Prostate gland (tissue), 2 donors: Measurements from ENCODE around the gene RNASE1. TPM values are rescaled to one million over a fixed set of nuclear protein-coding genes. Genes with fewer than 3 reads are reported as not detected.

ENCODE experiments used
- DNase-seq: peaks from one replicate; pipeline ENCODE4 v3.0.0-alpha.2; 2019; ENCODE audit warnings: low spot score
- H3K27ac ChIP-seq, 2 donors: fragments of 200-600 bp; sonication (generic); 2 replicates each; pipeline ENCODE4 v1.5.1; 2017 to 2019
- H3K27me3 ChIP-seq: fragments of 200-600 bp; sonication (generic); replicated peaks from 2 replicates; pipeline ENCODE4 v1.5.1; 2019; ENCODE audit not compliant: insufficient read depth
- H3K36me3 ChIP-seq, 2 donors: fragments of 200-600 bp; sonication (generic); 1 replicate in 1 of 2; 2 replicates in 1 of 2; pipeline versions ENCODE4 v1.5.1 to v1.8.1; 2017 to 2019
- H3K4me1 ChIP-seq: fragments of 200-600 bp; sonication (generic); replicated peaks from 2 replicates; pipeline ENCODE4 v1.5.1; 2019
- H3K4me3 ChIP-seq, 2 donors: fragments of 200-600 bp; sonication (generic); 2 replicates each; pipeline ENCODE4 v1.5.1; 2017 to 2019
- H3K9me3 ChIP-seq: fragments of 200-600 bp; sonication (generic); 2 replicates; pipeline ENCODE4 v1.5.1; 2017
- POLR2A ChIP-seq: fragments of 450-650 bp; IDR thresholded peaks from one replicate; pipeline ENCODE4 v1.6.1; 2016; ENCODE audit warnings: antibody characterized with exemption, mild to moderate bottlenecking
- POLR2AphosphoS5 ChIP-seq: sonication (generic); formaldehyde crosslinking; IDR thresholded peaks from one replicate; pipeline ENCODE4 v1.6.1; 2017; ENCODE audit warnings: antibody characterized with exemption
- WGBS: methylation state at CpG from one replicate; pipeline ENCODE4 v1.1.5; 2018; 5-methylcytosine and 5-hydroxymethylcytosine counted together
- intact Hi-C: fragments of 100-400 bp; cut with DNase I; formaldehyde crosslinking; loops from one replicate; pipeline ENCODE4 v1.14.2; 2022
- total RNA-seq, 2 donors: library from RNA; depleted of rRNA; stranded (reverse); fragments of >200 nt; gene quantifications; one replicate each; pipeline ENCODE4 v1.1.0, GENCODE V29; 2016
- TF ChIP-seq, protein P1 (sequence below), 4 experiments: fragments of 200-600 bp in 2 of 4; fragments of 450-650 bp in 2 of 4; sonication (generic) in 2 of 4; IDR thresholded peaks; 1 replicate in 3 of 4; 2 replicates in 1 of 4; pipeline ENCODE4 v1.5.1; 2016 to 2019; ENCODE audit warnings: antibody characterized with exemption in 4 of 4, mild to moderate bottlenecking in 2 of 4, moderate library complexity in 2 of 4

RNASE1 gene
- total RNA-seq, 2 donors from 2014 or later: 30.1 to 3,158 TPM

DNA sequence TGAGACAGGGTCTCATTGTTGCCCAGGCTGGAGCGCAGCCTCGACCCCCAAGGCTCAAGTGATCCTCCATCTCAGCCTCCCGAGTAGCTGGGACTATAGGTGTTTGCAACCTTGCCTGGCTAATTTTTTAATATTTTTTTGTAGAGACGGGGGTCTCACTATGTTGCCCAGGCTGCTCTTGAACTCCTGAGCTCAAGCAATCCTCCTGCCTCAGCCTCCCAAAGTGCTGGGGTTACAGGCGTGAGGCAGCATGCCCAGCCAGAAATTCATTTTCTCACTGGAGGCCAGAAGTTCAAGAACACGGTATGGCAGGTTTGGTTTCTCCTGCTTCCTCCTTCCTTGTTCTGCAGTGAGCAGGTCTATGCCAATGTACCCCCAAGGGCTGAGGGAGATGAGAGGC is 3.7 kb downstream of the RNASE1 start:
- Histone ChIP-seq H3K4me3 (no peak overlapping the region), H3K36me3 (no peaks in the 10 kb centered on the region), H3K9me3 (no peaks in the 10 kb centered on the region), H3K27ac (no peak overlapping the region), H3K4me1 (no peaks in the 10 kb centered on the region), H3K27me3 (no peaks in the 10 kb centered on the region)
- no peak for DNase-seq
- no peak for TF ChIP-seq POLR2AphosphoS5
- TF ChIP-seq POLR2A: no peak
- TF ChIP-seq, protein P1, sequence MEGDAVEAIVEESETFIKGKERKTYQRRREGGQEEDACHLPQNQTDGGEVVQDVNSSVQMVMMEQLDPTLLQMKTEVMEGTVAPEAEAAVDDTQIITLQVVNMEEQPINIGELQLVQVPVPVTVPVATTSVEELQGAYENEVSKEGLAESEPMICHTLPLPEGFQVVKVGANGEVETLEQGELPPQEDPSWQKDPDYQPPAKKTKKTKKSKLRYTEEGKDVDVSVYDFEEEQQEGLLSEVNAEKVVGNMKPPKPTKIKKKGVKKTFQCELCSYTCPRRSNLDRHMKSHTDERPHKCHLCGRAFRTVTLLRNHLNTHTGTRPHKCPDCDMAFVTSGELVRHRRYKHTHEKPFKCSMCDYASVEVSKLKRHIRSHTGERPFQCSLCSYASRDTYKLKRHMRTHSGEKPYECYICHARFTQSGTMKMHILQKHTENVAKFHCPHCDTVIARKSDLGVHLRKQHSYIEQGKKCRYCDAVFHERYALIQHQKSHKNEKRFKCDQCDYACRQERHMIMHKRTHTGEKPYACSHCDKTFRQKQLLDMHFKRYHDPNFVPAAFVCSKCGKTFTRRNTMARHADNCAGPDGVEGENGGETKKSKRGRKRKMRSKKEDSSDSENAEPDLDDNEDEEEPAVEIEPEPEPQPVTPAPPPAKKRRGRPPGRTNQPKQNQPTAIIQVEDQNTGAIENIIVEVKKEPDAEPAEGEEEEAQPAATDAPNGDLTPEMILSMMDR (IDR thresholded peaks at IDR 0.05): no peak
- WGBS: 81% methylated on average over 6 of the region's 6 CpGs
- intact Hi-C loops: no loop called here

GRCh38 chr14:20798318-20798717 is 4.3 kb downstream of the RNASE1 start:
- TF ChIP-seq, protein P1 (IDR thresholded peaks at IDR 0.05): no peak
- no peak for TF ChIP-seq POLR2A
- 84% methylated on average over 7 of the region's 7 CpGs for WGBS
- Histone ChIP-seq H3K4me1 (no peaks in the 10 kb centered on the region), H3K36me3 (no peaks in the 10 kb centered on the region), H3K4me3 (no peak overlapping the region), H3K9me3 (no peaks in the 10 kb centered on the region), H3K27ac (no peak overlapping the region), H3K27me3 (no peaks in the 10 kb centered on the region)
- no peak for DNase-seq
- intact Hi-C loops: no loop called here

- Histone ChIP-seq H3K27me3 (no peaks in the 10 kb centered on the region), H3K9me3 (no peaks in the 10 kb centered on the region), H3K27ac (no peak overlapping the region), H3K36me3 (no peaks in the 10 kb centered on the region), H3K4me3 (no peak overlapping the region), H3K4me1 (no peaks in the 10 kb centered on the region)
- WGBS: 85% methylated on average over 1 of the region's 1 CpG
- TF ChIP-seq POLR2A (no peak), POLR2AphosphoS5 (no peak)
- TF ChIP-seq, protein P1 (IDR thresholded peaks at IDR 0.05): no peak
- intact Hi-C loops: no loop called here
- no peak for DNase-seq
These were observed 5.5 kb downstream of the RNASE1 start for GRCh38 chr14:20797164-20797563.

DNA sequence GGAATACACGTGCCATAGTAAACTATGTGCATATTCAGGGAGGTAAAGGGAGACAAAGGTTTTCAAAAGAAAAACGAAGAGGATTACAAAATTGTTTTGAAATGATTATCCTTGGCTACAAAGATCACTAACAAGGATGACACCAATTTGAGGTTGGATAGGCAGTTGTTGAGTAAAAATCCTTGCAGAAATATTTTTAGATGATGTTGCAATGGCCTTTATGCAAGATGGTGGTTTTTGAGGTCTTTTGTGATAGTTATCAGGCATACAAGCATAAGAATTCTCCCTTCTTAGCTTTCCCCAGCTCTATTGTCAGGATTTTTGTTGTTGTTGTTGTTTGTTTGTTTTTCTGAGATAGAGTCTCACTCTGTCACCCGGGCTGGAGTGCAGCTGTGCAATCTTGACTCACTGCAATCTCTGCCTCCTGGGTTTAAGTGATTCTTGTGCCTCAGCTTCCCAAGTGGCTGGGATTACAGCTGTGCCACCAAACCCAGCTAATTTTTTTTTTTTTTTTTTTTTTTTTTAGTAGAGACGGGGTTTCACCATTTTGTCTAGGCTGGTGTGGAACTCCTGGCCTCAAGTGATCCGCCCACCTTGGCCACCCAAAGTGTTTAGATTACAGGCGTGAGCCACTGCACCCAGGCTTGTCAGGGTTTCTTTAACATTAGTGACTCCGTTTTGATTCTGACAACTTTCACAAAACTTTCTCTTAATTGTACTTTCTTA is 7.8 kb downstream of the RNASE1 start:
- H3K36me3 ChIP-seq: no peaks in the 10 kb centered on the region
- H3K27ac ChIP-seq: no peak overlapping the region
- H3K4me1 ChIP-seq: no peaks in the 10 kb centered on the region
- DNase-seq: no peak
- H3K9me3 ChIP-seq: no peaks in the 10 kb centered on the region
- intact Hi-C loops: no loop called here
- TF ChIP-seq POLR2AphosphoS5: no peak
- TF ChIP-seq, protein P1 (IDR thresholded peaks at IDR 0.05): no peak
- TF ChIP-seq POLR2A: no peak
- H3K27me3 ChIP-seq: no peaks in the 10 kb centered on the region
- WGBS: 83% methylated on average over 7 of the region's 7 CpGs
- no peak overlapping the region for H3K4me3 ChIP-seq

DNA sequence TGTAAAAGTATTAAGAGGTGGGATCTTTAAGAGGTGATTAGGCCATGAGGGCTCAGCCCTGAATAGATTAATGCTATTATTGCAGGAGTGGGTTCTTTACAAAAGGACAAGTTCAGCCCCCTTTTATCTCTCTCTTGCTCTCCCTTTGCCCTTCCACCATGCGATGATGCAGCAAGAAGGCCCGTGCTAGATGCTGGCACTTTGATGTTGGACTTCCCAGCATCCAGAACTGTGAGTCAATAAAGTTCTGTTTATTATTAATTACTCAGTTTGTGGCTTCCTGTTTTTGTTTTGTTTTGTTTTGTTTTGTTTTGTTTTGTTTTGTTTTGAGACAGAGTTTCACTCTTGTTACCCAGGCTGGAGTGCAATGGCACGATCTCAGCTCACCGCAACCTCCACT is 10.1 kb downstream of the RNASE1 start:
- 93% methylated on average over 4 of the region's 4 CpGs for WGBS
- no peak overlapping the region for H3K27ac ChIP-seq
- H3K4me1 ChIP-seq: no peaks in the 10 kb centered on the region
- H3K36me3 ChIP-seq: no peaks in the 10 kb centered on the region
- TF ChIP-seq, protein P1 (IDR thresholded peaks at IDR 0.05): no peak
- no peak for TF ChIP-seq POLR2A
- no peak for TF ChIP-seq POLR2AphosphoS5
- no peak for DNase-seq
- H3K27me3 ChIP-seq: no peaks in the 10 kb centered on the region
- intact Hi-C loops: no loop called here
- H3K4me3 ChIP-seq: no peak overlapping the region
- H3K9me3 ChIP-seq: no peaks in the 10 kb centered on the region
